K562 (cell line): ENCODE measurements around the gene UBR3. TPM values are rescaled to one million over a fixed set of nuclear protein-coding genes. Genes with fewer than 3 reads are reported as not detected.

Source experiments
- ATAC-seq: fragments of 200-7000 bp; cut with Tn5 transposase; 3 replicates; pipeline ENCODE4 v1.9.1; 2020; ENCODE audit warnings: moderate library complexity
- BruUV-seq: library from RNA; stranded (reverse); fragments of 400-500 nt; replicated peaks from 2 replicates; lab custom pipeline; 2021; lab: Mats Ljungman, UMichigan
- CTCF ChIA-PET: fragments of 300-600 bp; formaldehyde crosslinking; extraction: SDS; loops from one replicate; lab custom pipeline; 2021; ENCODE audit warnings: low intra/inter-chr PET ratio; lab: Yijun Ruan, JAX
- POLR2A ChIA-PET: fragments of 300-600, 350-650 bp; sonication (Branson Sonifier 250); formaldehyde crosslinking; extraction: SDS; loops from one replicate; lab custom pipeline; 2021; ENCODE audit warnings: antibody characterized with exemption, inconsistent platforms; lab: Yijun Ruan, JAX
- DNase-seq, 4 experiments: peaks; one replicate each; pipeline versions ENCODE4 v3.0.0 to v3.0.0-alpha.2; 2011 to 2018; ENCODE audit warnings: low spot score in 3 of 4, mixed read lengths in 3 of 4; ENCODE audit errors: extremely low read depth in 1 of 4
- FAIRE-seq: peaks from 2 replicates; lab custom pipeline; 2011; peaks lifted over from hg19 to GRCh38; lab: Jason Lieb, UNC
- H2AFZ ChIP-seq: 2 replicates; pipeline ENCODE4 v1.6.0; 2011; ENCODE audit warnings: low read depth, low read length, control low read depth, inconsistent platforms
- H3K27ac ChIP-seq: fragments of 200-600 bp; 3 replicates; pipeline ENCODE4 v1.8.0; 2011; ENCODE audit warnings: low read depth, mild to moderate bottlenecking, control low read depth, inconsistent platforms, low read length, moderate library complexity, mixed read lengths; ENCODE audit errors: extremely low read depth
- H3K27me3 ChIP-seq, 2 experiments: fragments of 300-600 bp in 1 of 2; 2 replicates in 1 of 2; 3 replicates in 1 of 2; pipeline versions ENCODE4 v1.6.0 to v1.8.0; 2011; ENCODE audit warnings: inconsistent platforms in 2 of 2, low read length in 2 of 2, mild to moderate bottlenecking in 1 of 2, mixed read lengths in 1 of 2, moderate library complexity in 1 of 2; ENCODE audit not compliant: control insufficient read depth in 2 of 2, insufficient read depth in 2 of 2
- H3K36me3 ChIP-seq: fragments of 300-600 bp; 3 replicates; pipeline ENCODE4 v1.8.0; 2011; ENCODE audit warnings: mild to moderate bottlenecking, low read length, inconsistent platforms; ENCODE audit not compliant: control insufficient read depth, insufficient read depth
- H3K4me1 ChIP-seq, 2 experiments: fragments of 200-600 bp in 1 of 2; replicated peaks in 1 of 2; 2 replicates in 1 of 2; 3 replicates in 1 of 2; pipeline versions ENCODE4 v1.5.1 to v1.8.0; 2011; ENCODE audit warnings: inconsistent platforms in 2 of 2, low read length in 2 of 2, mild to moderate bottlenecking in 1 of 2, mixed read lengths in 1 of 2, moderate library complexity in 1 of 2; ENCODE audit not compliant: control insufficient read depth in 2 of 2, insufficient read depth in 2 of 2
- H3K4me2 ChIP-seq: 2 replicates; pipeline ENCODE4 v1.6.1; 2011; ENCODE audit warnings: low read length, control low read depth, inconsistent platforms, mixed read lengths; ENCODE audit not compliant: insufficient read depth
- H3K4me3 ChIP-seq: fragments of 200-600 bp; sonication (generic), shearing (Covaris generic); 2 replicates; pipeline ENCODE4 v1.5.1; 2016; ENCODE audit warnings: control low read depth, inconsistent platforms
- H3K79me2 ChIP-seq: fragments of 200-600 bp; 3 replicates; pipeline ENCODE4 v1.8.0; 2011; ENCODE audit warnings: low read length, inconsistent platforms; ENCODE audit not compliant: control insufficient read depth, insufficient read depth
- H3K9ac ChIP-seq, 2 experiments: 2 replicates each; pipeline versions ENCODE4 v1.6.0 to v1.6.1; 2011; ENCODE audit warnings: low read depth in 2 of 2, low read length in 2 of 2, control low read depth in 1 of 2, inconsistent platforms in 1 of 2, mild to moderate bottlenecking in 1 of 2, mixed read lengths in 1 of 2; ENCODE audit not compliant: insufficient read depth in 1 of 2
- H3K9me1 ChIP-seq: one replicate; pipeline ENCODE4 v1.6.0; 2011; ENCODE audit warnings: inconsistent platforms, mild to moderate bottlenecking, low read length, moderate library complexity; ENCODE audit not compliant: control insufficient read depth, insufficient read depth
- H3K9me3 ChIP-seq: replicated peaks from 2 replicates; pipeline ENCODE4 v1.5.1; 2011; ENCODE audit warnings: low read depth, low read length, inconsistent platforms; ENCODE audit not compliant: control insufficient read depth, insufficient read depth
- H4K20me1 ChIP-seq: replicated peaks from 2 replicates; pipeline ENCODE4 v1.6.1; 2011; ENCODE audit warnings: low read length, inconsistent platforms, mixed read lengths; ENCODE audit not compliant: control insufficient read depth, insufficient read depth
- AFF4 ChIP-seq: sonication (generic); formaldehyde crosslinking; IDR thresholded peaks from 2 replicates; pipeline ENCODE4 v1.8.0; 2023; ENCODE audit warnings: mild to moderate bottlenecking, missing genetic modification reagents
- ARID1B ChIP-seq: fragments of 450-650 bp; IDR thresholded peaks from 2 replicates; pipeline ENCODE4 v1.6.1; 2016; ENCODE audit warnings: antibody characterized with exemption, mild to moderate bottlenecking, inconsistent platforms
- ATF6 ChIP-seq: sonication (generic); formaldehyde crosslinking; IDR thresholded peaks from 2 replicates; pipeline ENCODE4 v1.4.0; 2020; ENCODE audit warnings: mild to moderate bottlenecking, missing genetic modification reagents
- ATF7 ChIP-seq: fragments of 450-650 bp; IDR thresholded peaks from 2 replicates; pipeline ENCODE4 v1.7.1; 2014; ENCODE audit warnings: mild to moderate bottlenecking, moderate library complexity
- BRCA1 ChIP-seq, 2 experiments: fragments of 450-650 bp in 1 of 2; sonication (generic) in 1 of 2; formaldehyde crosslinking in 1 of 2; IDR thresholded peaks; 2 replicates each; pipeline versions ENCODE4 v1.5.0 to v1.6.1; 2017 to 2020; ENCODE audit warnings: mild to moderate bottlenecking in 1 of 2, missing genetic modification reagents in 1 of 2
- BRF1 ChIP-seq: IDR thresholded peaks from 3 replicates; pipeline ENCODE4 v1.6.1; 2011; ENCODE audit warnings: borderline replicate concordance, mild to moderate bottlenecking; ENCODE audit not compliant: insufficient read length; ENCODE audit errors: extremely low read depth
- ELK3 ChIP-seq: fragments of 450-650 bp; formaldehyde crosslinking; IDR thresholded peaks from 2 replicates; pipeline ENCODE4 v1.4.0; 2020; ENCODE audit warnings: mild to moderate bottlenecking
- EP300 ChIP-seq: IDR thresholded peaks from 2 replicates; pipeline ENCODE4 v1.6.1; 2012; ENCODE audit warnings: low read length, improper control_type of control experiment
- MIER1 ChIP-seq: fragments of 450-650 bp; IDR thresholded peaks from 2 replicates; pipeline ENCODE4 v1.6.1; 2016; ENCODE audit warnings: antibody characterized with exemption, mild to moderate bottlenecking, low read depth
- NEUROD1 ChIP-seq: fragments of 150-350 bp; IDR thresholded peaks from 2 replicates; pipeline ENCODE4 v1.6.1; 2014; ENCODE audit warnings: borderline replicate concordance, low read length, low read depth; ENCODE audit not compliant: partially characterized antibody
- PRMT5 ChIP-seq: sonication (generic); formaldehyde crosslinking; IDR thresholded peaks from 2 replicates; pipeline ENCODE4 v1.5.0; 2020; ENCODE audit warnings: missing genetic modification reagents
- RUNX1 ChIP-seq: sonication (generic); IDR thresholded peaks from 2 replicates; pipeline ENCODE4 v1.6.1; 2016; ENCODE audit warnings: antibody characterized with exemption, low read depth
- ZC3H8 ChIP-seq: fragments of 450-650 bp; IDR thresholded peaks from 2 replicates; pipeline ENCODE4 v1.6.1; 2017
- ZNF121 ChIP-seq: sonication (generic); formaldehyde crosslinking; conservative IDR thresholded peaks from 2 replicates; pipeline ENCODE4 v1.8.0; 2022; ENCODE audit warnings: missing genetic modification reagents
- ZNF551 ChIP-seq: fragments of 250-450 bp; sonication (Bioruptor Pico); IDR thresholded peaks from 2 replicates; pipeline ENCODE4 v1.5.0; 2021; ENCODE audit warnings: mild to moderate bottlenecking, moderate library complexity
- WGBS: fragments of 100-300 bp; shearing (Covaris generic); methylation state at CpG from one replicate; pipeline ENCODE4 v1.1.6; 2016; ENCODE audit warnings: low coverage, mixed read lengths; ENCODE audit not compliant: insufficient coverage; ENCODE audit errors: missing lambda C conversion rate; 5-methylcytosine and 5-hydroxymethylcytosine counted together
- in situ Hi-C: fragments of 300-500 bp; cut with MboI; formaldehyde crosslinking; loops from 4 replicates; pipeline ENCODE4 v1.15.0; 2018; ENCODE audit warnings: inconsistent platforms, mixed read lengths
- intact Hi-C: fragments of 100-400 bp; cut with micrococcal nuclease; formaldehyde crosslinking; loops from 2 replicates; pipeline ENCODE4 v1.14.2; 2022
- polyA plus RNA-seq, 8 experiments: library from polyadenylated mRNA; depleted of rRNA in 4 of 8; stranded (reverse) in 5 of 8; unstranded in 3 of 8; fragments of >200 nt; fragmentation: Nextera tagmentation in 2 of 8; fragmentation: Illumina TruSeq in 1 of 8; extraction: Ambion mirVana in 2 of 8; extraction: Trizol in 1 of 8; gene quantifications; 2 replicates each; pipeline versions ENCODE4 v1.2.1 to v1.2.3, GENCODE V29; 2011 to 2014; ENCODE audit warnings: inconsistent platforms in 1 of 8, missing spikeins in 1 of 8
- total RNA-seq, 7 experiments: library from RNA; depleted of rRNA in 6 of 7; stranded (reverse); fragments of >200 nt in 6 of 7; fragmentation: Illumina TruSeq in 2 of 7; extraction: Trizol in 2 of 7; gene quantifications; 2 replicates each; pipeline versions ENCODE4 v1.2.1 to v1.2.3, GENCODE V29; 2011 to 2021; ENCODE audit warnings: low replicate concordance in 1 of 7

UBR3 gene
- total and polyA plus RNA-seq, 9 of the 15 experiments (the other 6 are each of a cell fraction or from before 2014, with no cell fraction given): 14.4 to 63.5 (median 40.4) TPM

GRCh38 chr2:169828141-169828811, 1.0 kb downstream of the UBR3 start:
- POLR2A ChIA-PET: interaction anchor here (0.6 to 6.2 kb wide), 32 partner anchors 12 to 496 kb away, joined by 3 to 71 read pairs (median 4); partner anchors contain the start of genes FASTKD1 and PPIG
- no peaks in the 10 kb centered on the region for H3K9me1 ChIP-seq
- no peaks in the 10 kb centered on the region for H3K9me3 ChIP-seq
- peak; percentile 85 for FAIRE-seq
- peaks cover 23% of the 10 kb centered on the region for H3K36me3 ChIP-seq
- 0 out of 2 replicates have a peak overlapping the region, but pooled peaks have one; percentile 9 for H2AFZ ChIP-seq
- peaks cover 14% of the 10 kb centered on the region for H4K20me1 ChIP-seq
- intact Hi-C loops (loop anchor here (1.0 to 10.0 kb wide), 2 partner anchors 12 to 537 kb away; no protein-coding TSS in a partner anchor), in situ Hi-C loops (no loop called here)
- peak overlapping the region; percentile 71 to 97 for H3K9ac ChIP-seq
- no TSS peak for BruUV-seq
- peak overlapping the region; percentile 84 for H3K27ac ChIP-seq
- WGBS: under 1% methylated on average over 11 of the region's 13 CpGs
- peaks cover 22 to 35% of the 10 kb centered on the region in 2 experiments for H3K4me1 ChIP-seq
- H3K79me2 ChIP-seq: peaks cover 76% of the 10 kb centered on the region
- CTCF ChIA-PET: interaction anchor here (2.7 to 4.8 kb wide), 2 partner anchors 49 to 100 kb away, joined by 7 to 74 read pairs; no protein-coding TSS in a partner anchor
- peak; percentile 70 for ATAC-seq
- peak overlapping the region; percentile 87 for H3K4me3 ChIP-seq
- no peaks in the 10 kb centered on the region for H3K27me3 ChIP-seq
- H3K4me2 ChIP-seq: peak overlapping the region; percentile 97
- DNase-seq: peak; percentile 70 to 88 (median 76)
- no peak for TF ChIP-seq ELK3 (CRISPR knock-in tag)
- TF ChIP-seq ZNF121: no peak
- TF ChIP-seq ATF6 (CRISPR knock-in tag): no peak
- TF ChIP-seq BRCA1 (IDR thresholded peaks at IDR 0.05): no peak
- TF ChIP-seq BRCA1 (CRISPR knock-in tag; IDR thresholded peaks at IDR 0.05): no peak
- TF ChIP-seq MIER1: peak; percentile 69
- no peak for TF ChIP-seq NEUROD1
- no peak for TF ChIP-seq PRMT5 (CRISPR knock-in tag)
- TF ChIP-seq ARID1B: no peak; the same call in 1 of the 2 replicates
- TF ChIP-seq EP300: no peak
- TF ChIP-seq BRF1: no peak
- no peak for TF ChIP-seq ZC3H8
- TF ChIP-seq AFF4 (CRISPR knock-in tag): 0 out of 2 replicates have a peak, but pooled peaks have one; percentile 66
- TF ChIP-seq ZNF551 (CRISPR knock-in tag): no peak
- no peak for TF ChIP-seq RUNX1
- peak; percentile 21; the same call in 1 of the 2 replicates for TF ChIP-seq ATF7
